Measurements from ENCODE around the gene ERFL.
"Not testable (repeated sequence)": the region's sequence is repeated elsewhere in the genome, so short reads cannot be mapped to it uniquely, and the experiment has no call there.

The ERFL gene

GRCh38 chr19:41926763-41927496 is 1.3 kb downstream of the ERFL start:
- DNase-seq, result no peak

GRCh38 chr19:41926028-41926762 is 2.1 kb downstream of the ERFL start:
- no peak for DNase-seq

GRCh38 chr19:41925208-41926003 is 2.8 kb downstream of the ERFL start:
- no peak for DNase-seq

GRCh38 chr19:41924151-41925145 is 3.8 kb downstream of the ERFL start:
- DNase-seq, result no peak

- DNase-seq, result no peak
Observed at GRCh38 chr19:41923045-41923788, 5.0 kb downstream of the ERFL start.

GRCh38 chr19:41922585-41922984 is 5.7 kb downstream of the ERFL start:
- DNase-seq, result no peak

- no peak for DNase-seq
Observed at GRCh38 chr19:41921577-41922576, 6.4 kb downstream of the ERFL start.

GRCh38 chr19:41920882-41921576 is 7.2 kb downstream of the ERFL start:
- DNase-seq, result no peak

GRCh38 chr19:41919948-41920712 is 8.1 kb downstream of the ERFL start:
- no peak for DNase-seq

- no peak for DNase-seq
Observed at GRCh38 chr19:41918653-41919244, 9.5 kb downstream of the ERFL start.

- no peak for DNase-seq
Observed at GRCh38 chr19:41918095-41918494, 10.2 kb downstream of the ERFL start.

- DNase-seq, result no peak
Observed at GRCh38 chr19:41917676-41918075, 10.6 kb downstream of the ERFL start.

GRCh38 chr19:41915776-41916414 is 12.4 kb downstream of the ERFL start:
- no peak for DNase-seq

GRCh38 chr19:41915021-41915775 is 13.1 kb downstream of the ERFL start:
- no peak for DNase-seq

GRCh38 chr19:41914424-41914834 is 13.8 kb downstream of the ERFL start:
- not testable (repeated sequence) for DNase-seq

GRCh38 chr19:41913538-41914423 is 14.5 kb downstream of the ERFL start:
- DNase-seq, result no peak

Measured in activated naive CD4-positive, alpha-beta T cell treated with Interleukin-2 at 50 U/mL for 16 hours (primary cell).